Stimulated activated CD8-positive, alpha-beta memory T cell treated with anti-CD3 and anti-CD28 coated beads, Interleukin-12 subunit alpha, Interleukin-12 subunit beta, amount 100 ng/mL, for 24 hours (primary cell): ENCODE measurements around the gene CCNY.

Experiments used
- DNase-seq: peaks from one replicate; pipeline ENCODE4 v3.0.0-alpha.2; 2020; ENCODE audit errors: extremely low read depth

Gene CCNY

GRCh38 chr10:35579726-35580422, 243.6 kb downstream of the CCNY start:
- no peak for DNase-seq

GRCh38 chr10:35580423-35580770, 244.1 kb downstream of the CCNY start:
- no peak for DNase-seq

GRCh38 chr10:35581655-35582054, 245.3 kb downstream of the CCNY start:
- no peak for DNase-seq

GRCh38 chr10:35584946-35585345, 248.6 kb downstream of the CCNY start:
- no peak for DNase-seq

GRCh38 chr10:35585356-35585755, 249.0 kb downstream of the CCNY start:
- DNase-seq: no peak

- DNase-seq: no peak
Measured at GRCh38 chr10:35585903-35586535, 249.7 kb downstream of the CCNY start.

GRCh38 chr10:35588836-35589235, 252.5 kb downstream of the CCNY start:
- no peak for DNase-seq

DNA sequence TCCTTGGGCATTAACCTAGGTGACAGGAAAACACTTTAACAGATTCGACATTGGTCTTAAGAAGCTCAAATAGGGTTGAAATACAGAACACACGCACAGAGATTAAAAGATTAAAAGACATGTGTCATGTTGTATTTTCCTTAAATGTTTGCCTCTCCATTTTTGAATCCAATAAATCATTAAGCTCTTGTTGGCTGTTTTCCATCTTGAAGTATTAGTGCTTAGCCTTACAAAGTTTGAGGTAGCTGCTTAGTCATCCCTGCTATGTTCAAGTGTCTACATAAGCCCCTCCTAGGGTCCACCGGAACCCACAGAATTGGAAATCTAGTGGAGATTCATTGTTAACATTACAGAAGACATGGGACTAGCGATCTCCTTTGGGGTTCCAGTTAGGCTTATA, 256.1 kb downstream of the CCNY start:
- DNase-seq: no peak

DNA sequence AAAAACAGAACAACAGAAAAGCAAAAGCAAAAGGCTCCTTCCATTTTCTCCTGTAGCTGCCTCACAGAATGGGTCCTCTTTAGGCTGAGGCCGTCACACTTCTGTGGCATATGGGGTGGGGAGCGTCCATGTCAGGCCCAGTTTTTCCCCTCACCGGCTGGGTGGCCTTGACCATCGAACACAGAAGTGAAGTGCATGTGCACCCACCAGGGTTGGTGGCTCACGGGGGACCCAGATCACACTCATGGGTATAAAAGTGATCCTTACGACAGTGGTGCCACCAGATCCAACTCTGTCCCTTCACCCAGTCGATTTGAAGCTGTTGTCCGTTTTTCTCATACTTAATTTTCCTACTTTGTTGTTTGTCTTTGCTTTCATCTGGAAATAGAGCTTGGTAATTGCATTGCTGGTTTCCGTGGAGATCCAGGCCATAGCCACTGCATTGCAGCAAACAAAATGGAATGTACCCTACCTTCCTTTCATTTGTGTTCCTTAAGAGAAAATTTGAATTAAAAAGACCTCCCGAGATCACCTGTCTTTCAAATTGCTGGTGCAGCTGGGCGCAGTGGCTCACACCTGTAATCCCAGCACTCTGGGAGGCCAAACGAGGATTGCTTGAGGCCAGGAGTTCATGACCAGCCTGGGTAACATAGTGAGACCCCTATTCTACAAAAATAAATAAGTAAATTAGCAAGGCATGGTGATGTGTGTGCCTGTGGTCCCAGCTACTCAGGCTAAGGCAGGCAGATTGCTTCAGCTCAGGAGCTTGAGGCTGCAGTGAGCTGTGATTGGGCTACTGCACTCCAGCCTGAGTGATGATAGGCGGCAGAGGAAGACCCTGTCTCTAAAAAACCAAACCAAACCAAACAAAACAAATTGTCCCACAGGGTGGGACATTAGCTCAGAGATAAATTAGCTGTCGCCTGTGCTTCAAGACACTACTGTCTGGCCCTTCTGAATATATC, 258.1 kb downstream of the CCNY start:
- no peak for DNase-seq

- no peak for DNase-seq
Measured at GRCh38 chr10:35595106-35595505, 258.8 kb downstream of the CCNY start.

GRCh38 chr10:35598379-35598778, 262.1 kb downstream of the CCNY start:
- DNase-seq: no peak

DNA sequence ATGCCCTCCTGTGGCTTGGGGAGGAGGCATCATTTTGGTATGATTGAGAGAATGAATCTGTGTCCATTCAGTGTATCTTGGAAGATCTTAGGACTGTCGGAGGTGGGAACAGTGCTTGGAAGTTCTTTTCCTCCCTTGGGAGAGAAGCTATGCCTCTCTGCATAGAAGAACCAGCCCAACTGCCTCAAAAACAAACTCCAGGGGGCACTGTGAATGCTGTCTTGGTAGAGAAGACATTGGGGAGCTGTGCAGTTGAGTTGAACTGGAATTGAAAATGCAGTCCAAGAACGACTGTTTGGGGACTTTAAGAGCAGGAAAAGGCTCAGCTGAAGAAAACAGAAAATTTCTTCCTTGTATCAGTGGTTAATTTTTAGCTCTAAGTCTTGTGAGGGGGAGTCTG, 263.9 kb downstream of the CCNY start:
- no peak for DNase-seq

DNA sequence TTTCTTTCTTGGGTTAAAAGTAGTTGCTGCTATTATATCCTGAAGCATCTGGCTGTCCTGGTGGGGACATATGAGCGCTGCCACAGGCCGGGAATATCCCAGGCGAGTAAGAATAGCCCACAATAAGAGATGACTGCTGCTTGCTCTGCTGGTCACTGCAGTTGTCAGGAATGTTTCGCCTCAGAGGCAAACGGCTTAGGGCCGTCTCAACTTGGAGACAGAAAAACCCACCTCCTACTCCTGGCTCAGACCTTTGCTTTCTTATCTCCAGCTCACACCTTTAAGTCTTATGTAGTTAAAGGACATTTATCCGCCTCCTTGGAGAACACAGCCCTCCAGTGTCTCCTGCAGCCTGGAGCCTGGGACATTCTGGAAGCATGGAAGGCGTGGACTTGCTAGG, 268.9 kb downstream of the CCNY start, which contains the start of gene GJD4:
Gene GJD4 (plus strand): TSS at position 151 of the 400 bp plus-strand sequence. CDS start 227 bp downstream, at position 378.
- no peak for DNase-seq

- DNase-seq: no peak
Measured at GRCh38 chr10:35606430-35606829, 270.1 kb downstream of the CCNY start.

DNA sequence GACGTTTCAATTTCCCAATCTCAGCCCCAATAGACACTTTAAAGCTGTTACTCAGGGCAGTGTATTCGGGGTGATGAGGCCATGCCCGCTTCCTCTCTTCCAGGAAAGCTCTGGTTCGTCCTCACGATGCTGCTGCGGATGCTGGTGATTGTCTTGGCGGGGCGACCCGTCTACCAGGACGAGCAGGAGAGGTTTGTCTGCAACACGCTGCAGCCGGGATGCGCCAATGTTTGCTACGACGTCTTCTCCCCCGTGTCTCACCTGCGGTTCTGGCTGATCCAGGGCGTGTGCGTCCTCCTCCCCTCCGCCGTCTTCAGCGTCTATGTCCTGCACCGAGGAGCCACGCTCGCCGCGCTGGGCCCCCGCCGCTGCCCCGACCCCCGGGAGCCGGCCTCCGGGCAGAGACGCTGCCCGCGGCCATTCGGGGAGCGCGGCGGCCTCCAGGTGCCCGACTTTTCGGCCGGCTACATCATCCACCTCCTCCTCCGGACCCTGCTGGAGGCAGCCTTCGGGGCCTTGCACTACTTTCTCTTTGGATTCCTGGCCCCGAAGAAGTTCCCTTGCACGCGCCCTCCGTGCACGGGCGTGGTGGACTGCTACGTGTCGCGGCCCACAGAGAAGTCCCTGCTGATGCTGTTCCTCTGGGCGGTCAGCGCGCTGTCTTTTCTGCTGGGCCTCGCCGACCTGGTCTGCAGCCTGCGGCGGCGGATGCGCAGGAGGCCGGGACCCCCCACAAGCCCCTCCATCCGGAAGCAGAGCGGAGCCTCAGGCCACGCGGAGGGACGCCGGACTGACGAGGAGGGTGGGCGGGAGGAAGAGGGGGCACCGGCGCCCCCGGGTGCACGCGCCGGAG, 271.4 kb downstream of the CCNY start:
- DNase-seq: no peak

DNA sequence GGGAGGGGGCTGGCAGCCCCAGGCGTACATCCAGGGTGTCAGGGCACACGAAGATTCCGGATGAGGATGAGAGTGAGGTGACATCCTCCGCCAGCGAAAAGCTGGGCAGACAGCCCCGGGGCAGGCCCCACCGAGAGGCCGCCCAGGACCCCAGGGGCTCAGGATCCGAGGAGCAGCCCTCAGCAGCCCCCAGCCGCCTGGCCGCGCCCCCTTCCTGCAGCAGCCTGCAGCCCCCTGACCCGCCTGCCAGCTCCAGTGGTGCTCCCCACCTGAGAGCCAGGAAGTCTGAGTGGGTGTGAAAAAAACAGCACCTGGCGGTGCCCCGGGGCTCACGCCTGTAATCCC, 272.0 kb downstream of the CCNY start:
- DNase-seq: no peak

GRCh38 chr10:35611750-35612149, 275.4 kb downstream of the CCNY start:
- no peak for DNase-seq

DNA sequence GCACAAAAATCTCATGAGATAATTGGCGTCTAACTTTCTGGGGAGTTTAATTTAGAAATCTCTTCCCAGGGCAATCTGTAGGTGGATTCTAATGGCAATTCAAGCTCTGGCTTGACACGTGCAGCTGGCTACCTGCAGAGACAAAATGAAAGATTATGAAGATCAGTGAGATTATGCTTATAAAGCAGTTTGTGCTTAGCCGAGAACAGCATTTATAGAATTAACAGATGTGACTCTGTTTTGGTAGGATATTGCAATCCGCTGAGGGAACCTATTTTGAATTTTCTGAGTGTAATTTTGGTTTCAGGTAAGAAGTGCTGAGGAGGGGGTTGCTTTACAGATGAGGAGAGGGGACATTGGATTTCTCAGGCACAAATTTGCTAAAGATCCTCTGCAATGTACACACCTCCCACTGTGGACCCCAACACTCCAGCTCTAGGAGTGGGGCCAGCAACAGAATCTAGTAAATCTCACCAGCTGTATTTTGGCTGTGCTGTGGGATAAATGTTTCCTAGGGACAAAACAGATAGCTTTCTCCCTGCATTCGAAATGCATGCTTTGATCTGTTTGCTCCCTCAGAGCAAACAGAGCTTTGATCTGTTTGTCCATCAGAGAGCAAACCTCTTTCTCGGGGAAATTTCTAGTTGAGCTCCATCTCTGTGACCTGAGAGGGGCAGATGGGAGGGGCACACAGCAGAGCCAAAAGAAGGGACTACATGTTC, 276.2 kb downstream of the CCNY start:
- no peak for DNase-seq

DNA sequence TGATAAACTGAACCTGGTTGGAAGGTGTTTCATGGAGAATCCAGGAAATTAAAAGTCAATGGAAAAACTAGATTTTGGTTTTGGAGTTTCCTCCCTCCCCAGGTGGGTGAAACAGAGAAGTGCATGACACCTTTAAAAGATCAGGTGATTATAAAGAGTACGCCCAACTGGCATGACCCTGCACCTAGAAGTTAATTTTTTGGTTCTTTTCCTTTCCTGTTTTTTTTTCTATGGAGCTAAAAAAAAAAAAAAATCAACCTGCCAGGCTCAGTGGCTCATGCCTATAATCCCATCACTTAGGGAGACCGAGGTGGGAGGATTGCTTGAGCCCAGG, 276.8 kb downstream of the CCNY start:
- no peak for DNase-seq

- no peak for DNase-seq
Measured at GRCh38 chr10:35613597-35614226, 277.4 kb downstream of the CCNY start.

DNA sequence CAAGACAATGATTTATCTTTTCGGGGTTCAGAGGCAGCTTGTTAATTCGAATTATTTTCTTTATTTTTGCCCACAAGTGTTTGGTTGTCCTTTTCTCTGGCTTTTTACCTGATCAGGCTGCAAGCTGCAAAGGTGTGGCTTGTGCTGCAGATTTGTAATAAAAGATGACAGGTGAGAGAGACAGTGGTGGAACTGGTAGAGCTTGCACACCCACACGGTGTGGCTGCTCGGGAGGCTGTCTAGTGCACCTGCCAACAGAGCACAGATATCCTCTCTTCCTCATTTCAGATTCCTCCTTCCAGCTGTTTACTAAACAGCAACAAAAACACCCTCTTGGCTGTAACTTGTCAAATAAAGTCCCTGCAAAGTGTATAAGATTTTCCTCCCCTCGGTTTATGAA, 278.0 kb downstream of the CCNY start:
- DNase-seq: no peak
